ENCODE measurements around the gene NHLH1.

NHLH1 gene

DNA sequence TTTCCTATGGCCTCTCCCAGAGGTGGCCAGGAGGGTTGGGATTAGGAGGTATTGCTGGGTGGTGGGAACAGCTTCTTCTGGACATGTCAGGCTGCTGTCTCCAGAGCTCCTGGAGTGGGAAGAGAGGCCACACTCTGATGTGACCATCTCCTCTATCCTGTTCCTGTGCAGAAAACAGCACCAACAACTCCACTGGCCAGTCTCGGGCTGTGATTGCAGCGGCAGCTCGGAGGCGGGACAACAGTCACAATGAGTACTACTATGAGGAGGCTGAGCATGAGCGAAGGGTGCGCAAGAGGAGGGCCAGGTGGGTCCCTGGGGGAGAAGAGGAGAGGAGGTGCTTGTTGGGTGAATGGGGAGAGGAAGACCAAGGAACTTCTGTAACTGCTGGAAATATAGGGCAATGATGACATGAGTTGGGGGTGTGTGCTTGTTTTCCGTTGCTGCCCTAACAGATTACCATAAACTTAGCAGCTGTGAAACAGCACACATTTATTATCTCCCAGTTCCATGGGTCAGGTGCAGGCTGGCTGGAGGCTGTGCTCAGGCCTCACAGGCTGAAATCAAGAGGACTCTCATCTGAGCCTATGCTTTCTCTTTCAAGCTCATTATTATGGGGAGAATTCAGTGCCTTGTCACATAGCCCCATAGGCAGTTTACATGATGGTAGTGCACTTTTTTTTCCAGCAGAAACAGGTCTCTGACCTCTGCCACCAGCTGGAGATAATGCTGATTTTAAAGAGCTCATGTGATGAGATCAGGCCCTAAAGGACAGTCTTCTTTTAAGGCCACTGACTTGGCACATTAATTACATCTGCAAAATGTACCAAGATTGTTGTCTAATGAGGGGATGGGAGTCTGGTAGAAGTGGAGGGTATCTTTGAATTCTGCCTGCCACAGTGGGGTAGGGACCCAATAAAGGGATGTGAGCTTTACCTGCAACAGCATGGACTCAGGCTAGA, 54.3 kb downstream of the NHLH1 start:
- TF ChIP-seq, protein P1, sequence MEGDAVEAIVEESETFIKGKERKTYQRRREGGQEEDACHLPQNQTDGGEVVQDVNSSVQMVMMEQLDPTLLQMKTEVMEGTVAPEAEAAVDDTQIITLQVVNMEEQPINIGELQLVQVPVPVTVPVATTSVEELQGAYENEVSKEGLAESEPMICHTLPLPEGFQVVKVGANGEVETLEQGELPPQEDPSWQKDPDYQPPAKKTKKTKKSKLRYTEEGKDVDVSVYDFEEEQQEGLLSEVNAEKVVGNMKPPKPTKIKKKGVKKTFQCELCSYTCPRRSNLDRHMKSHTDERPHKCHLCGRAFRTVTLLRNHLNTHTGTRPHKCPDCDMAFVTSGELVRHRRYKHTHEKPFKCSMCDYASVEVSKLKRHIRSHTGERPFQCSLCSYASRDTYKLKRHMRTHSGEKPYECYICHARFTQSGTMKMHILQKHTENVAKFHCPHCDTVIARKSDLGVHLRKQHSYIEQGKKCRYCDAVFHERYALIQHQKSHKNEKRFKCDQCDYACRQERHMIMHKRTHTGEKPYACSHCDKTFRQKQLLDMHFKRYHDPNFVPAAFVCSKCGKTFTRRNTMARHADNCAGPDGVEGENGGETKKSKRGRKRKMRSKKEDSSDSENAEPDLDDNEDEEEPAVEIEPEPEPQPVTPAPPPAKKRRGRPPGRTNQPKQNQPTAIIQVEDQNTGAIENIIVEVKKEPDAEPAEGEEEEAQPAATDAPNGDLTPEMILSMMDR (IDR thresholded peaks at IDR 0.05; ENCODE audit: insufficient read depth, low read length, poor library complexity, severe bottlenecking) = no peak
- H3K36me3 ChIP-seq (ENCODE audit: control insufficient read depth, insufficient read depth, low read length) = no peaks in the 10 kb centered on the region
- no peak overlapping the region for H3K4me3 ChIP-seq (replicated peaks; ENCODE audit: low read depth, low read length)
- DNase-seq (ENCODE audit: extremely low read depth, insufficient read length) = no peak
- no peaks in the 10 kb centered on the region for H3K27me3 ChIP-seq (replicated peaks; ENCODE audit: control insufficient read depth, insufficient read depth, low read length)

GRCh38 chr1:160421881-160422280, 55.0 kb downstream of the NHLH1 start:
- Histone ChIP-seq H3K27me3 (replicated peaks; ENCODE audit: control insufficient read depth, insufficient read depth, low read length) (no peaks in the 10 kb centered on the region), H3K4me3 (replicated peaks; ENCODE audit: low read depth, low read length) (no peak overlapping the region), H3K36me3 (ENCODE audit: control insufficient read depth, insufficient read depth, low read length) (no peaks in the 10 kb centered on the region)
- no peak for DNase-seq (ENCODE audit: extremely low read depth, insufficient read length)
- TF ChIP-seq, protein P1 (IDR thresholded peaks at IDR 0.05; ENCODE audit: insufficient read depth, low read length, poor library complexity, severe bottlenecking) = no peak
